Effector CD8-positive, alpha-beta T cell (primary cell): Measurements from ENCODE around the gene LYPLA2.

Source experiments
- DNase-seq: peaks from one replicate; lab custom pipeline; 2025; lab: John Stamatoyannopoulos, UW
- total RNA-seq, 4 experiments: gene quantifications; one replicate each; lab custom pipeline; 2026; lab: John Stamatoyannopoulos, UW

The LYPLA2 gene
- 54.8 to 86.1 (median 76.2) reads per million in 4 experiments for total RNA-seq

DNA sequence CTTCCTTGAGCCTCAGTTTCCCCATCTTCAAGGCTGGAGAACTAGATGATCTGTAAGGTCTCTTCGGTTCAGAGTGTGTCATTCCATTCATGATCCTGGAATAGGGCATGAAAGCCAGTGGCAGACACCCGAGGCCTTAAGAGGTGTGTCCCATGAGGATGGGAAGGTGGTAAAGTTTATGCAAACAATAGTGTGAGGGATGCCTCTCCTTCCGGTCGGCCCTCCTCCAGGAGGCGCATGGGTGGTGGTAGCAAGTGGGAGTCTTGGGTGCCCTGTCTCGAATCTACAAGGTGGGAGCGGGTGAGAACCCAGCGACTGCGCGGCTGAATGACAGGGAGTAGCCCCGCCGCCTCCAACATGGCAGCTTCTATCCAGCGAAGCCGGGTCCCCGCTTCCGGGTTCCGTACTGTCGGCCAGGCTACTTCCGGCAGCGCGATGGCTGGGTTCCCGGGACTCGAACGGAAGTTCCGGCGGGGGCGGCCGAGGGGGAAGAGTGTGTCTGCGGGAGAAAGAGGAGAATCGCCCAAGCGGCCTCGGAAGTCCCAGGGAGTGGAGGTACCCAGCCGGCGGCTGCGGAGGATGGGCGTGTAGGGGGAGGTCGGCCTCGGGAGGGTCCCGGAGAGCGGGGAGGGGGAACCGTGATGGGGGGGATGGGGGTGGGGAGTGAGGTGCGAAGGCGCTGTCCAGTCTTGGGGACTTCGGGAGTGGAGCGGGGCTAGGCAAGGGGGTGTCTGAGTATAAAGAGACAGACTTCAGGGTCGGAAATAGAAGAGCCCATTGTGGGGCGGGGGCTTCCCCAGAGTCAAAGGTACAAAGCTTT lies at the start of gene LYPLA2:
Gene LYPLA2 (plus strand): TSS at position 450 of the 820 bp plus-strand sequence. CDS start 1,538 bp downstream, outside the sequence.
- DNase-seq = peak; percentile 76

- DNase-seq = no peak
These were observed 49.3 kb upstream of the LYPLA2 start for GRCh38 chr1:23741609-23742008.

DNA sequence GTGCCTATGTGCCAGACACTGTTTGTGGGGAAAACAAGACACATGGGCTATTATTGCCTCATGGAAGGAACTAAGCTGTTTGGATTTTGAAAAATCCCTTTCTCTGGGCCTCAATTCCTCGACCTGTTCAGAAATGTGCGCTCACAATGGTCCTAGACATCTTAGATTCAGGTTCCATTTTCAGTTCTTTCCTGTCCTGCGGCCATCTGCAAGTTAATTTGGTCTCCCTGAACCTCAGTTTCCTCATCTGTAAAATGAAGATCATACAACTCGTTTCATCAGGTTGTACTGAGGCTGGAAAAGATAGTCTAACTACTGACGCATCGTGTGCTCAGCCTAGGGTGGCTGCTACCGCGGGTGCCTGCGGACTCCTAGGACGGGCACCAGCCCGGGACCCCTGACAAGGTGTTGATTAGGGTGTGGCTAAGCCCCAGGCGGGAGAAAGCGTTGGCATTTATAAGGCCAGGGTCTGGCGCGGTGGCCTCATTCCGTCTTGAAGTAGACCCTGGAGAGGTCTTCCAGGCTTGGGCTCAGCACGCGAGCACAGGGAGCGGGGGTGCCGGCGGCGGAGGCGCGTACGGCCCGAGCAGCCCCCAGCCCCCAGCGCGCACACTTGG lies 48.2 kb upstream of the LYPLA2 start:
- DNase-seq = no peak

DNA sequence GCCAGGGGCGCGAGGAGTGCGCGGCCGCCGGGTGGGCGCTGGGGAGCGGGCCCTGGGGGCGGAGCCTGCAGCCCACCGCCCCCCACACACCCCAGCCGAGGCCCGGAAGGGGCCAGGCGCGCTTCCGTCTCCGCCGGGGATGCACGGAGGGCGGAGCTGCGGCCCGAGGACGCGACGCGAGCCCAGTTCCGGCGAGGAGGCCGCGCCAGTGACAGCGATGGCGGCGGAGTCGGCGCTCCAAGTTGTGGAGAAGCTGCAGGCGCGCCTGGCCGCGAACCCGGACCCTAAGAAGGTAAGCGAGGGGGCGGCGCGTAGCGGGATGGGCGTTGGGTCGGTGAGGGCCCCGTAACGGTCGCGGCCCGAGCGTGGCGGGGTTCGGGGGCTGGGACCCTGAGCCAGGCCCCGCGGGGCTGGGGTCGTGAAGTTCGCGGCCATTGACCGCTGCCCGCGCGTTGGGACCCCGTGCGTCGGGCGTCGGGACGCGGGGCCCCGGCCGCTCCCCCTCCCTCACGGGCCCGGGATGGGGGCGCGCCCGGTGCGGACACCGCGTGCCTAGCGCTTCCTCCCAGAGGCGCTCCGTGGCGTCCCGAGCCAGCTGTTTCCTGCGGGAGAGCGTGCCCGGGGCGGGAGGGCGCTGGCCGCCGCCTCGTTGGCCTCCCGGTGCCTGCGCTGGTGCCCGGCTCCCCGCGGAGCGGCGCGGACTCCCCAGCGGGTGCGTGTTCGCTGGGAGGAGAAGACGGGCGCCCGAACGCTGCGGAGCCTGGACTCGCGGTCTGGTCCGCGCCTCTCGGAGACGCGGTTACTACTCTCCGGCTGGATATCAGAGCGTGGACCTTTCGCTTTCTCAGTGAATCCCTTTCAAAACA lies 47.4 kb upstream of the LYPLA2 start, which contains the start of gene ELOA:
Gene ELOA (plus strand): TSS at position 185 of the 866 bp plus-strand sequence. CDS start 33 bp downstream, at position 218.
- DNase-seq = peak; percentile 56

DNA sequence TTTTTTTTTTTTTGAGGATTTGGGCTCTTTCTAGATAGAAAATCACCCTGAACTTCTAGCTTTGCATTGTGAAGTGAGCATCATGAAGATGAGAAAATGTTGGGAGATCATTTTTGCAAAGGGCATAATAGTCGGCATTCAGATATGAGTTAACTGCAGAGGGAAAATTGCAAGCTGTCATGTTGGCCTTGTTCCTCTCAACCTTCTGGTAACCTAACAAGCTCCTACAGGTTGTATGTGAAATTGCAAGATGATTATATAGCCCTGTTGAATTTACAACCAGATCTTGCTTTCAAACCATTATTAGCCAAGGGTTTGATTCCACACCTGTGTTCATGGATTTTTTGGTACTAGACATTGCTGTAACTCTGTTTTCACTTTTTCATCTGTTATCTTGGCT lies 45.4 kb upstream of the LYPLA2 start:
- no peak for DNase-seq

- no peak for DNase-seq
These were observed 42.9 kb upstream of the LYPLA2 start for GRCh38 chr1:23748016-23748415.

GRCh38 chr1:23751050-23751814 lies 39.7 kb upstream of the LYPLA2 start:
- DNase-seq = no peak

DNA sequence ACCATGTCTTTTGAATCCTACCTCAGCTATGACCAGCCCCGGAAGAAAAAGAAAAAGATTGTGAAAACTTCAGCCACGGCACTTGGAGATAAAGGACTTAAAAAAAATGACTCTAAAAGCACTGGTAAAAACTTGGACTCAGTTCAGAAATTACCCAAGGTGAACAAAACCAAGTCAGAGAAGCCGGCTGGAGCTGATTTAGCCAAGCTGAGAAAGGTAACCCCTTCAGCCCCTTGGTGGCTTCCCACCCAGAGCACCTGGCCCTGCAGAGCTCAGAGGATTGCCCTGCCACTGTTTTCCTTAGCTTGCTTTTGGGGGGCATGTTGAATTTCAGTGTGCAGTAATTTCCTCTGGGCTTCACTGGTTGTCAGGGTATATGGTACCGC lies 39.1 kb upstream of the LYPLA2 start:
- no peak for DNase-seq

- DNase-seq = no peak
These were observed 38.0 kb upstream of the LYPLA2 start for GRCh38 chr1:23752909-23753308.

GRCh38 chr1:23756676-23757075 lies 34.3 kb upstream of the LYPLA2 start:
- DNase-seq = no peak

GRCh38 chr1:23757812-23758211 lies 33.1 kb upstream of the LYPLA2 start:
- DNase-seq = no peak

- no peak for DNase-seq
These were observed 31.7 kb upstream of the LYPLA2 start for GRCh38 chr1:23759277-23759676.

GRCh38 chr1:23763041-23763577 lies 27.8 kb upstream of the LYPLA2 start:
- no peak for DNase-seq

GRCh38 chr1:23768733-23769132 lies 22.2 kb upstream of the LYPLA2 start:
- DNase-seq = no peak

- DNase-seq = peak; percentile 76
These were observed 18.7 kb upstream of the LYPLA2 start for GRCh38 chr1:23772049-23772853.

- no peak for DNase-seq
These were observed 18.1 kb upstream of the LYPLA2 start for GRCh38 chr1:23772854-23773242.

GRCh38 chr1:23774174-23774880 lies 16.6 kb upstream of the LYPLA2 start:
- no peak for DNase-seq

- no peak for DNase-seq
These were observed 14.7 kb upstream of the LYPLA2 start for GRCh38 chr1:23776217-23776616.

DNA sequence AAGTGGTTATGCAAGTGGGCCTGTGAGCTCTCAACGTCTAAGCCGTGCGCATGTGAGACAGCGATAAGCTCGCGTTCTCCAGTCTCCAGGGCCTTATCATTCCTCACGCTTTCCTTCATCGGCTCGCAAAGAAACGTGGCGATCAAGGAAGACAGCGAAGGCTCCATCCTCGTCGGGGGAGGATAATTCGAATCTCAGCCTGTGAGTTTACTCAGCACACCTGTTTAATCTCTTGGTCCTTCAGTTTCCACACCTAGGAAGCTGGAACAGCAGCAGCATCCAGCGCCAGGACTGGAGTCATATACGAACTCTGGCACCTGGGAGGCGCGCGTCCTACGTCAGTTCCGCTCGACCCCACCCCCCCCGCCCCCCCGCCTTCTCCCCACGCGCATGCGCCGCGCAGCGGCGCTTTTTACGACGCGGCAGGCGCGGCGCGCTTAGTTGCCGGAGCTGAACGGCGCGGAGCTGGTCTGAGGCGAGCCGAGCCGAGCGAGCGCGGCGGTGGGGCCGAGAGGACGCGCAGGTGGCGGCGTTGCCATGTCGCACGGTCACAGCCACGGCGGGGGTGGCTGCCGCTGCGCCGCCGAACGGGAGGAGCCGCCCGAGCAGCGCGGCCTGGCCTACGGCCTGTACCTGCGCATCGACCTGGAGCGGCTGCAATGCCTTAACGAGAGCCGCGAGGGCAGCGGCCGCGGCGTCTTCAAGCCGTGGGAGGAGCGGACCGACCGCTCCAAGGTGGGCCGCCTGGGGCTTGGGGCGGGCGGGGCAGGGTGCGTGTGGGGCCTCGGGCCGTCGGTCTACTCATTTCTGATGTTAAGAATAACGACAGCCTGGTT lies 12.7 kb upstream of the LYPLA2 start, which contains the start of gene PITHD1:
Gene PITHD1 (plus strand): TSS at position 440 of the 836 bp plus-strand sequence. CDS start 98 bp downstream, at position 538.
- peak; percentile 69 for DNase-seq
